ENCODE data around the gene MST1.
"Not testable (repeated sequence)": the region's sequence is repeated elsewhere in the genome, so short reads cannot be mapped to it uniquely, and the experiment has no call there.

Gene MST1

DNA sequence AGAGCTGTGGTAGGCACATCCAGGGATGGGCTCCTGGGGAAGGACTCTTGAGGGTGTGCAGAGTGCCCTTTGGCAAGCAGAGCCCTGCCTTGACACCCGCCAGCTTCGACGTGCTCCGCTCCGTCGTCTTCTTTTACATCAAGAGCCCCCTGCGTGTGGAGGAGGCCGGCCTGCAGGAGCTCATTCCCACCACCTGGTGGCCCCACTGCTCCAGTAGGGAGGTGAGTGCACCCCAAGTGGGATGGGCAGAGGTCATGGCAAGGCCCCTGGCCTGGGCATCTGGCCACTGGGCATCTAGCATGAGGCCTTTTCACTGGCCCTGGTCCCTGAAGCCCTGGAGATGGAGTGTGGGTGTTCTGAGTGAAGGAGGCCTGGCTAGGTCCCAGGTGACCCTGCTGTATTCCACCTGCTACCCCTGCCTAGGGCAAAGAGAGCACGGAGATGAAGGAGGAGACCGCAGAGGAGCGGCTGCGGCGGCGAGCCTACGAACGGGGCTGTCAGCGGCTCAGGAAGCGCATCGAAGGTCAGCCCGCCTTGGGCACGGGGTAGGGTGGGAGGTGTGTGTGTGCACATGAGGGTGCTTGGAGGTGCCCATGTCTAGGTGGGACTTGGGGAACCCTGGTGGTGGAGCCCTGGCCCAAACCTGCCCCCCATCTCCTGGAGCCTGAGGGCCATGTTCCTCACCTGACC is 12.3 kb upstream of the MST1 start:
- H3K4me3 ChIP-seq (ENCODE audit: low read length), result no peak overlapping the region
- no peak for TF ChIP-seq ZNF274 (IDR thresholded peaks at IDR 0.05; ENCODE audit: low read depth, low read length)

GRCh38 chr3:49700453-49701128 is 11.3 kb upstream of the MST1 start:
- no peak for TF ChIP-seq ZNF274 (IDR thresholded peaks at IDR 0.05; ENCODE audit: low read depth, low read length)
- no peak overlapping the region for H3K4me3 ChIP-seq (ENCODE audit: low read length)

DNA sequence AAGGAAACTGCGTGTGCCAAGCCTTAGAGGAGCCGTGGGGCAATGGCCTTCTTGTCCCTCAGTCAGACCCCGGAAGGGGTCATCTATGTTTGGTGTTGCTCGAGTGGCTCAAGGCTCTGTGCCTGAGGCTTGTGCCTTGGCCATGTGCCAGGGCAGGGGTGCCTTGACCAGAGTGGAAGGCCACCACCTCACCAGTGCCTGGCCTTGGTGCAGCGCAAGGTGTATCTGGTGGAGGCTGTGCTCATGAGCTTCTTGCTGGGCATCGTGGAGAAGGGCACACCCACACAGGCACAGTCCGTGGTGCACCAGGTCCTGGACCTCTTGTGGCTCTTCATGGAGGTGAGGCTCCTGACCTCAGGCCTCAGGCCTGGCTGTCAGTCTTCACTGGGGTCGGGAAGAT is 10.7 kb upstream of the MST1 start:
- no peak for TF ChIP-seq ZNF274 (IDR thresholded peaks at IDR 0.05; ENCODE audit: low read depth, low read length)
- H3K4me3 ChIP-seq (ENCODE audit: low read length), result no peak overlapping the region

GRCh38 chr3:49699281-49699979 is 10.2 kb upstream of the MST1 start:
- no peak overlapping the region for H3K4me3 ChIP-seq (ENCODE audit: low read length)
- TF ChIP-seq ZNF274 (IDR thresholded peaks at IDR 0.05; ENCODE audit: low read depth, low read length), result no peak

DNA sequence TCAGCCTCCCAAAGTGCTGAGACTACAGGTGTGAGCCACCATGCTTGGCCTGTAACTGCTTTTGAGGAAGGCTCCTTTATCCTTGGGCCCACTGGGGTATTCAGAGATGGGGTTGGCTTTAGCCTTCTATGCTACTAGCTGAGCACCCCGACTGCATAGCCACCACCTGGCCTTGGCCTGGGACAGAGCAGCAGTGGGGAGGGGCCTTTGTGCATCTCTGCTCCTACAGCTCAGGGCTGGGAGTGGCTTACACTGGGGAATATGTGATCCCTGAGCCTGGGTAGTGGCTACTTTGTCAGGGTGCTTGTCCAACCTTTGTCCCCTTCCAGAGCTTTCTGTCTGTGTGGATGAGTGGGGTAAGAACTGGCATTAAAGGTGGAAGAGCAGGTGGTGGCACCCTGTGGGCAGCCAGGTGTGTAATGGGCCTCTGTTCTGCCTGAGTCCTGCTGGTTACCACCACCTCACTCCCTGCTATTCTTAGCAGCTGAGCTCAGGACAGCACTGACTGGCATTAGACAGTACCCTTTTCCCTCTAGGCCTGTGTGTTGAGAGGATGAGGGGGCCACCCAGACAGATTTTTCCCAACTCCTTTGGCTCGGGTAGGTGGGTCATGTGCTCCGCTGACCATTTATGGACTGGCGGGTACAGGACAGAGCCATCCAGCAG is 6.2 kb upstream of the MST1 start:
- H3K4me3 ChIP-seq (ENCODE audit: low read length), result not testable (repeated sequence)

DNA sequence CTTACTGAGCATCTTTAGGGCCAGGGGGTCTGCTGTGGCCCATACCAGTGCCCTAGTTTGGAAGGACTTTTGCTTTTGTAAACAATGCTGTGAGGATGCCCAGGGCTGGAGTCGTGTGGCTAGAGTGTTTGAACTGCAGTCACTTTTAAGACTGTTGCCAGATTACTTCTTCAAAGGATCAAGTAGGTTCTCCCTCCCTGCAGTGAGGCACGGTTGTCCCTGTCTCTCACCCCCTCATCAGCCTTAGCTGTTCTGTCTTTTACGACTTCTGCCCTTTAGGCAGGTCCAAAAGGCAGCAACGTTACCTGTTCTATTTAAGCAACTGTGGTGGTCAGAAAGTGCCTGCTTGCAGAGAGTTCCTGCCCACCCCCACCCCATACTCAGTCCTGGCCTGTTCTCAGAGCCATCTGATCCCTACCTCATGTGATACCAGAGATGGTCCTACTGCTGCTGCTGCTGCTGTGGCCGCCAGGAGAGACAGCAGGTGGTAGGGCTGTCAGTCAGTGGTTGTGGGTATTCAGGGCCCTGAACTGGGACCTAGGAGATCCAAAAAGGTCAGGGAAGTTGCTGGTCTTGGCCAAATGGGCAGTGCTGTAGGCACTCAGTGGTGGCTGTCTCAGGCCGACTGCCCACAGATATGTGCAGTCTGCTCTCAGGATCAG is 5.3 kb upstream of the MST1 start:
- H3K4me3 ChIP-seq (ENCODE audit: low read length), result not testable (repeated sequence)

DNA sequence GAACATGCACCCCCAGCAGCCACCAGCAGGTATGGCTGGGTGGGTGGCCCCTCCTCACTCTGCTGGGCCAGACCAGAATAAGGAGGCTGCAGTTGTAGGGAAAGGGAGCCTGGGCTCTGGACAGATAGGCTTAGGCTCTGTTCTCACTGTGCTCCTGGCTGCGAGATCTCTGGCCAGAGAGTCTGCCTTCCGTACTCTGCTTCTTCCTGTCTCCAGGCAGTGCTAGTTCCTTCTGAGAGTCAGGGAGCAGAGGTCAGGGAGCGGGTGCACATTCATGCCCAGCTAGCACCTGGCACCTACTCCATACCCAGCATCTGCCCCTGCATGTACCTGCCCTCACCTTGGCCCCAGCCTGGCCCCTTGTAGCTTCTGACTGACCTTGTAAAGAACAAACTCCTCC is 2.2 kb upstream of the MST1 start:
- H3K4me3 ChIP-seq (ENCODE audit: low read length), result not testable (repeated sequence)

- H3K4me3 ChIP-seq (ENCODE audit: low read length), result not testable (repeated sequence)
These were observed 1.6 kb upstream of the MST1 start for GRCh38 chr3:49690856-49691255.

GRCh38 chr3:49689908-49690624 is 792 bp upstream of the MST1 start:
- peak overlapping the region; percentile 83 for H3K4me3 ChIP-seq (ENCODE audit: low read length)

GRCh38 chr3:49688338-49689045 is 782 bp downstream of the MST1 start:
- peak overlapping the region; percentile 83; the same call in 1 of the 2 replicates for H3K4me3 ChIP-seq (ENCODE audit: low read length)

GRCh38 chr3:49687424-49687795 is 1.9 kb downstream of the MST1 start:
- not testable (repeated sequence) for H3K4me3 ChIP-seq (ENCODE audit: low read length)

GRCh38 chr3:49686769-49687423 is 2.4 kb downstream of the MST1 start:
- H3K4me3 ChIP-seq (ENCODE audit: low read length), result not testable (repeated sequence)

DNA sequence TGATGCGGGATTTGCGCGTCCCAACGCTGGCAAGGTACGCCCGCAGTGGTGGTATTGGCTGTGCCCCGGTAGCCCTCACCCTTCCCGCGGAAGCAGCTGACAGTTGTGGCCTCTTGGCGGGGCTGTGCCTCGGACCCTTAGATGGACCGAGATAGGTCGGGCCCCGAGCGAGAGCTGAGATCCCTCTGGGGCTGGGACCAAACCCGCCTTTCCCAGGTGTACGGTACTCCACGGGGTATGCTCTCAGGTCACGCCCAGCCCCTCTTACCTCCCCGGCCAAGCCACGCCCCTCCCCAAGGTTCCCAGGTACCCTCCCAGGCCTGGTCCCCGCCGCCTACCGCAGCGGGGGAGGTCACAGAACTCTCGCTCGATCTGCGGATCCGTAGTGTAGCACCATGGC is 2.9 kb downstream of the MST1 start:
- H3K4me3 ChIP-seq (ENCODE audit: low read length), result not testable (repeated sequence)

DNA sequence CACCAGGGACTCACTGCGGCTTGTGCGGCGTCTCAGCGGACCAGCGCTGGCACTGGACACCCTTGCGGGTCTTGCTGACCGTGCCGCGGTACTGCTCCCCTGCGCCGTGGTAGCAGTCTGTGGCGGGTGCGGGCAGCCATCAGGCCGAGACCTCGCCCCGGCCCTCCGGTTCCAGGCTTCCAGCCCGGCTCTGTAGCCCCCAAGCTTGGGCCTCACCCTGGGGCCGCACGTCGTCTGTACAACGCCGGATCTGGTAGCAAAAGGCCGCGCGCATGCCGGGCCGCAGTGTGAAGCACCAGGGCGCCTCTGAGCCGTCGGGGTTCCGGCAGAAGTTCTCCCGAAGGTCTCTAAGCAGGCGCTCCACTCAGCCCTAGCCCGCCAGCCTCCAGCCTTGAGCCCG is 3.4 kb downstream of the MST1 start:
- not testable (repeated sequence) for H3K4me3 ChIP-seq (ENCODE audit: low read length)

DNA sequence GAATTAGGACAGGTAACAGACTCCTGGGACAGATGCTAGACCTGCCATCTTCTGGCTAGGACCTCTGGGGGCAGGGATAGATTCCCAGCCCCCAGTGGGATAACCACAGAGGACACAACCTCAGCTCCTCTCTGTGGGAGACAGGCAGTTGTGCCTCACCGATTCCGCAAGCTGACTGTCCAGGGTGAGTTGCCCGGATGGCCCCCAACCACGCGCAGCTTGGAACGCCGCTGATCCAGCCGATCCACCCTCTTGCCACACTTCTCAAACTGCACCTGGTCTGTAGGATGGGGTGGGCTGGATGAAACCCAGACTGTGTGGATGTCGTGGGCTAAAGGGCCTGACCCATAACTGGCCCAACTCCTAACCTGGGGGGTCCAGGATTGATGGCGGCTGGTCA is 4.2 kb downstream of the MST1 start:
- H3K4me3 ChIP-seq (ENCODE audit: low read length), result not testable (repeated sequence)

GRCh38 chr3:49684453-49684852 is 4.8 kb downstream of the MST1 start:
- not testable (repeated sequence) for H3K4me3 ChIP-seq (ENCODE audit: low read length)
